GM21390 (cell line): ENCODE data around the gene FCHO1.

Source experiments
- ATAC-seq: cut with Tn5 transposase; IDR thresholded peaks from one replicate; pipeline ENCODE4 v1.9.1; 2021; ENCODE audit not compliant: unreplicated experiment

The FCHO1 gene

GRCh38 chr19:17824339-17824738 is 73.1 kb downstream of the FCHO1 start:
- ATAC-seq = no peak

- ATAC-seq = no peak
Observed at GRCh38 chr19:17826508-17827056, 75.3 kb downstream of the FCHO1 start.

DNA sequence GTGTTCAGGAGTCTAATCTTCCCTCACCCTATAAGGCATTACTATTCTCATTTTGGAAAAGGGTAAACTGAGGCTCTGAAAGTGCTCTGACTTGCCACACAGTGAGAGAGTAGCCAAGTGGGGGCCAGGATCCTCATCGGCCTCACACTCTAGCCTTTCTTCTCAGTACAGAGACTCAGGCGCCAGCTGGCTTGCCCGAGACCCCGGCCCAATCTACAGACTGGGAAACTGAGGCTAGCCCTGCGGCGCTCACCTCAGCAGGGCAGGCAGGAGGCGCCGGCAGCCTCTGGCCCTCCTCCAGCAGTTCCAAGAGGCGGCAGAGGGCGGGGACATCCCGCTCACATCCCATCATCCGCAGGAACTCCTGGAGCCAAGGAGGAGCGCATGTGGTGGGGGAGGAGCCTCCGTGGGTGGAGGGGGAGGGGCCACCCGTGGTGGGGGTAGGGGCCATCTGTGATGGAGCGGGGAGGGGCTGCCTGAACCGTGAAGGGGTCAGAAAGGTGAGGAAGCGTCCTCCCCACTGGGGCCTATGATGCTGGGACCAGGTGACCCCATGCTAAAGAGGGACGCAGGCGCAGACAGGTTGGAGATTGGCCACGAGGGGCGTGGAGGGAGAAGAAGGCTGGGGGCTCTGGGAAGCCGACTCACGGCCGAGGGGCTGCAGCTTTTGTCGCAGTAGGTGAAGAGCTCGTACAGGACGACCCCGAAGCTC is 78.7 kb downstream of the FCHO1 start:
- no peak for ATAC-seq

GRCh38 chr19:17830567-17831418 is 79.5 kb downstream of the FCHO1 start:
- no peak for ATAC-seq

- no peak for ATAC-seq
Observed at GRCh38 chr19:17831419-17831888, 80.2 kb downstream of the FCHO1 start.

GRCh38 chr19:17832443-17833208 is 81.3 kb downstream of the FCHO1 start:
- ATAC-seq = no peak

- ATAC-seq = no peak
Observed at GRCh38 chr19:17834350-17835181, 83.3 kb downstream of the FCHO1 start.

- no peak for ATAC-seq
Observed at GRCh38 chr19:17835182-17836006, 84.1 kb downstream of the FCHO1 start.

GRCh38 chr19:17836530-17836929 is 85.3 kb downstream of the FCHO1 start:
- no peak for ATAC-seq

DNA sequence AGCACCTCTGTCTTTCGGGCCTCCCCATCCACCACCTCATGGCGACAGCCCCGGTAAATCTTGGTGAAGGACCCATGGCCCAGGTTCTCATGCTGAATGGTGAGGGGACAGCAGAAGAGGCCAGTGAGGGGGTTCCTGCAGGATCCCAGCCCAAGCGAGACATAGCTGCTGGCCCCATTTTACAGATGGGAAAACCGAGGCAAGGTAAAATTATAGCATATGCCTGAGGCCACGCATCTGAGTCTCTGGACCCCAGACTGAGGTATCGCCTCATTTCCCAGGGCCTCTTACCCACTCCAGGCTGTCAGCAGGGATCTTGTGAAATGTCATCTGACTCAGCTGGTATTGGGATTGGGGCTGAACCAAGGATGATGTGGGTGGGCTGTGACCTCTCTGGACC is 86.7 kb downstream of the FCHO1 start:
- ATAC-seq = no peak
